Measurements from ENCODE around the gene COLEC11. TPM values are rescaled to one million over a fixed set of nuclear protein-coding genes. Genes with fewer than 3 reads are reported as not detected.

The COLEC11 gene
- polyA plus RNA-seq, 3 donors = 1.5 to 3.0 (median 1.7) TPM

GRCh38 chr2:3677436-3677835, 82.5 kb downstream of the COLEC11 start:
- DNase-seq (ENCODE audit: extremely low read depth in 1 of 11, low read depth in 9 of 11, low spot score in 4 of 11) = no peak

GRCh38 chr2:3678212-3678611, 83.3 kb downstream of the COLEC11 start:
- no peak for DNase-seq (ENCODE audit: extremely low read depth in 1 of 11, low read depth in 9 of 11, low spot score in 4 of 11)

GRCh38 chr2:3679180-3679579, 84.3 kb downstream of the COLEC11 start:
- no peak for DNase-seq (ENCODE audit: extremely low read depth in 1 of 11, low read depth in 9 of 11, low spot score in 4 of 11)

- DNase-seq (ENCODE audit: extremely low read depth in 1 of 11, low read depth in 9 of 11, low spot score in 4 of 11) = no peak
Measured at GRCh38 chr2:3679616-3680393, 84.9 kb downstream of the COLEC11 start.

- no peak for DNase-seq (ENCODE audit: extremely low read depth in 1 of 11, low read depth in 9 of 11, low spot score in 4 of 11)
Measured at GRCh38 chr2:3680548-3681345, 85.8 kb downstream of the COLEC11 start.

GRCh38 chr2:3681625-3682024, 86.7 kb downstream of the COLEC11 start:
- no peak for DNase-seq (ENCODE audit: extremely low read depth in 1 of 11, low read depth in 9 of 11, low spot score in 4 of 11)

GRCh38 chr2:3682811-3683210, 87.9 kb downstream of the COLEC11 start:
- DNase-seq (ENCODE audit: extremely low read depth in 1 of 11, low read depth in 9 of 11, low spot score in 4 of 11) = no peak

- no peak for DNase-seq (ENCODE audit: extremely low read depth in 1 of 11, low read depth in 9 of 11, low spot score in 4 of 11)
Measured at GRCh38 chr2:3683748-3684454, 89.0 kb downstream of the COLEC11 start.

GRCh38 chr2:3689998-3690748, 95.3 kb downstream of the COLEC11 start:
- DNase-seq (ENCODE audit: extremely low read depth in 1 of 11, low read depth in 9 of 11, low spot score in 4 of 11) = no peak

GRCh38 chr2:3692375-3692774, 97.5 kb downstream of the COLEC11 start:
- peak in 1 of 11 donors; percentile 14 for DNase-seq (ENCODE audit: extremely low read depth in 1 of 11, low read depth in 9 of 11, low spot score in 4 of 11)

Other genes with a start within 250 kb of the COLEC11 start
- gene EIPR1, start 217.3 kb upstream of the COLEC11 start, polyA plus RNA-seq (ENCODE audit: insufficient read length in 3 of 3) = 10 to 100 TPM; 20.9 to 27.1 (median 26.0) TPM
- gene TRAPPC12, start 215.4 kb upstream of the COLEC11 start, polyA plus RNA-seq (ENCODE audit: insufficient read length in 3 of 3) = 100 to 1,000 TPM in 1 of 3 donors, 10 to 100 TPM in 2; 66.4 to 102 (median 76.2) TPM
- 10 to 100 TPM; 69.5 to 72.3 (median 70.5) TPM for gene ADI1, start 75.6 kb upstream of the COLEC11 start, polyA plus RNA-seq (ENCODE audit: insufficient read length in 3 of 3)
- 10 to 100 TPM; 18.5 to 19.8 (median 19.7) TPM for gene RNASEH1, start 36.8 kb upstream of the COLEC11 start, polyA plus RNA-seq (ENCODE audit: insufficient read length in 3 of 3)
- 1,000 to 10,000 TPM; 1,508 to 1,808 (median 1,764) TPM for gene RPS7, start 19.9 kb upstream of the COLEC11 start, polyA plus RNA-seq (ENCODE audit: insufficient read length in 3 of 3)
- gene ALLC, start 63.1 kb downstream of the COLEC11 start, polyA plus RNA-seq (ENCODE audit: insufficient read length in 3 of 3) = not detected
- gene DCDC2C, start 108.5 kb downstream of the COLEC11 start, polyA plus RNA-seq (ENCODE audit: insufficient read length in 3 of 3) = under 1 TPM in 2 of 3 donors, not detected in 1; 0.32 to 0.56 TPM